Body of pancreas (tissue), 4 donors: ENCODE measurements around the gene ETV1.

ENCODE experiments used
- POLR2A ChIP-seq, 3 donors: fragments of 450-650 bp; IDR thresholded peaks; one replicate each; pipeline ENCODE4 v1.6.1; 2016; ENCODE audit warnings: antibody characterized with exemption in 3 of 3, mild to moderate bottlenecking in 2 of 3
- TF ChIP-seq, protein P1 (sequence below), 7 experiments: fragments of 450-650 bp in 4 of 7; fragments of 200-600 bp in 3 of 7; sonication (generic) in 3 of 7; IDR thresholded peaks; one replicate each; pipeline ENCODE4 v1.5.1; 2016 to 2019; ENCODE audit warnings: antibody characterized with exemption in 7 of 7

DNA sequence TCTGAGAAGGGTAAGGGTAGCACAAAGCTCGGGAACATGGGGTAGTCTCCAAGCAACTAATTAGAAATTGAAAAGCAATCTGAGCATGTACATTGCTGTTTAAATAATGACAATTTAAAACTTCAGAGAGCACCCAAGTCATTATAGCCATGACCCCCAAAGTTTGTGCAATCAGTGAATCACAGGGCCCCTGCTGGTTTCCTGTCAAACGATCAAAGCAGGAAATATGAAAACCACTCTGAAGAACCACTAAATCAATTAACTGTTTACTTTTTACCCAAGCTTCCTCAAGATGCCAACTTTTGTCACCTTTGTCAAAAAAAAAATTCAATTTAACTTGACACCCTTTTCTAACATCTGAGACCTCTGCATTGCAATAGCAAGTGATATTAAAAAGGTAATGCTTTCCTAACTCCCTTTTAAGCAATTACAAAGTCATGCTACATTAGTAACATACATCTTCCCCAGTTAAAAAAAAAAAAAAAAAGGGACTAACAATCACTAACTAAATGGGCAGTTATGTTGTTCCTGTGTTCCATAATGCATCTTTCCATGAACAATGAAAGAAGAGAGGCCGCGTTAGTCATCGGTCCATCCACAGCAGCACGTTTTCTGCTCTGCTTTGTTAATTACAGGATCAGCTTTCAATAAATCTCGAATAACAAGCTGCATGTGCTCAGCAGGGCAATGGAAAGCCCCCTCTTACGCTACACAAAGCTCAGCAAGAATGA is 80.6 kb downstream of the ETV1 start:
- TF ChIP-seq, protein P1, sequence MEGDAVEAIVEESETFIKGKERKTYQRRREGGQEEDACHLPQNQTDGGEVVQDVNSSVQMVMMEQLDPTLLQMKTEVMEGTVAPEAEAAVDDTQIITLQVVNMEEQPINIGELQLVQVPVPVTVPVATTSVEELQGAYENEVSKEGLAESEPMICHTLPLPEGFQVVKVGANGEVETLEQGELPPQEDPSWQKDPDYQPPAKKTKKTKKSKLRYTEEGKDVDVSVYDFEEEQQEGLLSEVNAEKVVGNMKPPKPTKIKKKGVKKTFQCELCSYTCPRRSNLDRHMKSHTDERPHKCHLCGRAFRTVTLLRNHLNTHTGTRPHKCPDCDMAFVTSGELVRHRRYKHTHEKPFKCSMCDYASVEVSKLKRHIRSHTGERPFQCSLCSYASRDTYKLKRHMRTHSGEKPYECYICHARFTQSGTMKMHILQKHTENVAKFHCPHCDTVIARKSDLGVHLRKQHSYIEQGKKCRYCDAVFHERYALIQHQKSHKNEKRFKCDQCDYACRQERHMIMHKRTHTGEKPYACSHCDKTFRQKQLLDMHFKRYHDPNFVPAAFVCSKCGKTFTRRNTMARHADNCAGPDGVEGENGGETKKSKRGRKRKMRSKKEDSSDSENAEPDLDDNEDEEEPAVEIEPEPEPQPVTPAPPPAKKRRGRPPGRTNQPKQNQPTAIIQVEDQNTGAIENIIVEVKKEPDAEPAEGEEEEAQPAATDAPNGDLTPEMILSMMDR (IDR thresholded peaks at IDR 0.05) = no peak
- no peak for TF ChIP-seq POLR2A (IDR thresholded peaks at IDR 0.05)
